Calu3 (cell line): ENCODE data around the gene TANGO6. TPM values are rescaled to one million over a fixed set of nuclear protein-coding genes. Genes with fewer than 3 reads are reported as not detected.
A peak's percentile ranks its signal among the peaks of the same experiment; 100 is the strongest.

ENCODE experiments used
- BruUV-seq: library from RNA; stranded (reverse); fragments of 400-500 nt; replicated peaks from 2 replicates; lab custom pipeline; 2021; lab: Mats Ljungman, UMichigan
- CTCF ChIA-PET: fragments of 300-600 bp; sonication (Branson Sonifier 250); formaldehyde crosslinking; loops from one replicate; lab custom pipeline; 2022; ENCODE audit warnings: antibody characterized with exemption; lab: Charles Lee
- DNase-seq: peaks from one replicate; pipeline ENCODE4 v3.0.0; 2022
- H3K27ac Mint-ChIP-seq: one replicate; pipeline ENCODE4 v1.8.0; 2022; ENCODE audit warnings: mixed read lengths; ENCODE audit not compliant: unreplicated experiment
- H3K27me3 Mint-ChIP-seq: one replicate; pipeline ENCODE4 v1.8.0; 2022; ENCODE audit warnings: mixed read lengths; ENCODE audit not compliant: unreplicated experiment
- H3K36me3 Mint-ChIP-seq: one replicate; pipeline ENCODE4 v1.8.0; 2022; ENCODE audit warnings: mild to moderate bottlenecking, moderate library complexity, mixed read lengths; ENCODE audit not compliant: insufficient read depth, unreplicated experiment
- H3K4me1 Mint-ChIP-seq: one replicate; pipeline ENCODE4 v1.8.0; 2022; ENCODE audit warnings: mild to moderate bottlenecking, low read depth, mixed read lengths; ENCODE audit not compliant: unreplicated experiment
- H3K4me3 Mint-ChIP-seq: one replicate; pipeline ENCODE4 v1.8.0; 2022; ENCODE audit warnings: mild to moderate bottlenecking, low read depth, moderate library complexity, mixed read lengths; ENCODE audit not compliant: unreplicated experiment
- H3K9me3 Mint-ChIP-seq: one replicate; pipeline ENCODE4 v1.8.0; 2022; ENCODE audit warnings: low read depth, mixed read lengths; ENCODE audit not compliant: unreplicated experiment
- CTCF ChIP-seq: fragments of 200-600 bp; IDR thresholded peaks from one replicate; pipeline ENCODE4 v1.8.0; 2022; ENCODE audit warnings: antibody characterized with exemption; ENCODE audit not compliant: unreplicated experiment
- intact Hi-C: fragments of 100-400 bp; cut with micrococcal nuclease; formaldehyde crosslinking; loops from one replicate; pipeline ENCODE4 v1.10.0; 2022; ENCODE audit not compliant: unreplicated experiment
- total RNA-seq: library from RNA; stranded (reverse); gene quantifications from 2 replicates; pipeline ENCODE4 v1.2.3, GENCODE V29; 2022

Gene TANGO6
- total RNA-seq, 1 experiment from 2014 or later = 18.0 TPM

GRCh38 chr16:69014811-69015210, 171.5 kb downstream of the TANGO6 start:
- Mint-ChIP-seq H3K4me1 (peaks cover 14% of the 10 kb centered on the region), H3K27me3 (no peaks in the 10 kb centered on the region), H3K4me3 (no peak overlapping the region), H3K36me3 (peaks cover 5% of the 10 kb centered on the region), H3K9me3 (no peaks in the 10 kb centered on the region), H3K27ac (no peak overlapping the region)
- no TSS peak for BruUV-seq
- no peak for DNase-seq
- TF ChIP-seq CTCF = no peak
- CTCF ChIA-PET = interaction anchor here (0.6 to 0.7 kb wide), 2 partner anchors 27 to 44 kb away, joined by 3 to 4 read pairs; no protein-coding TSS in a partner anchor
- intact Hi-C loops = no loop called here

- no peak for TF ChIP-seq CTCF
- Mint-ChIP-seq H3K36me3 (peaks cover 5% of the 10 kb centered on the region), H3K4me3 (peak overlapping the region; percentile 1), H3K4me1 (peaks cover 14% of the 10 kb centered on the region), H3K27me3 (no peaks in the 10 kb centered on the region), H3K9me3 (no peaks in the 10 kb centered on the region), H3K27ac (peak overlapping the region; percentile 82)
- no TSS peak for BruUV-seq
- peak; percentile 14 for DNase-seq
- intact Hi-C loops = no loop called here
- CTCF ChIA-PET = no interaction called here
Observed at GRCh38 chr16:69017036-69017783, 173.9 kb downstream of the TANGO6 start.

GRCh38 chr16:69019811-69020210, 176.5 kb downstream of the TANGO6 start:
- DNase-seq = no peak
- intact Hi-C loops = no loop called here
- TF ChIP-seq CTCF = no peak
- Mint-ChIP-seq H3K4me1 (peaks cover 14% of the 10 kb centered on the region), H3K27me3 (no peaks in the 10 kb centered on the region), H3K36me3 (peaks cover 5% of the 10 kb centered on the region), H3K9me3 (no peaks in the 10 kb centered on the region), H3K27ac (peak overlapping the region; percentile 45), H3K4me3 (no peak overlapping the region)
- no TSS peak for BruUV-seq
- CTCF ChIA-PET = no interaction called here

- H3K27ac Mint-ChIP-seq = no peak overlapping the region
- peaks cover 15% of the 10 kb centered on the region for H3K4me1 Mint-ChIP-seq
- no peaks in the 10 kb centered on the region for H3K27me3 Mint-ChIP-seq
- DNase-seq = no peak
- H3K36me3 Mint-ChIP-seq = peaks cover 6% of the 10 kb centered on the region
- intact Hi-C loops = no loop called here
- no peak overlapping the region for H3K4me3 Mint-ChIP-seq
- TF ChIP-seq CTCF = no peak
- CTCF ChIA-PET = no interaction called here
- no peaks in the 10 kb centered on the region for H3K9me3 Mint-ChIP-seq
- BruUV-seq = no TSS peak
Observed at GRCh38 chr16:69029121-69029520, 185.8 kb downstream of the TANGO6 start.
